Activated naive CD8-positive, alpha-beta T cell treated with anti-CD3 and anti-CD28 coated beads for 36 hours (primary cell): ENCODE results near the gene CYP17A1. TPM values are rescaled to one million over a fixed set of nuclear protein-coding genes. Genes with fewer than 3 reads are reported as not detected.
"Not testable (repeated sequence)": the region's sequence is repeated elsewhere in the genome, so short reads cannot be mapped to it uniquely, and the experiment has no call there.

Source experiments
- DNase-seq: peaks from one replicate; pipeline ENCODE4 v3.0.0; 2021
- H3K27ac Mint-ChIP-seq: one replicate; pipeline ENCODE4 v1.8.0; 2022; ENCODE audit warnings: mild to moderate bottlenecking, moderate library complexity, mixed read lengths
- H3K27me3 Mint-ChIP-seq: one replicate; pipeline ENCODE4 v1.8.0; 2022; ENCODE audit warnings: mild to moderate bottlenecking, mixed read lengths
- H3K36me3 Mint-ChIP-seq: one replicate; pipeline ENCODE4 v1.8.0; 2021; ENCODE audit warnings: mild to moderate bottlenecking, mixed read lengths
- H3K4me1 Mint-ChIP-seq: one replicate; pipeline ENCODE4 v1.8.0; 2021; ENCODE audit warnings: mixed read lengths
- H3K4me3 Mint-ChIP-seq: one replicate; pipeline ENCODE4 v1.8.0; 2022; ENCODE audit warnings: mild to moderate bottlenecking, moderate library complexity, mixed read lengths
- H3K9me3 Mint-ChIP-seq: one replicate; pipeline ENCODE4 v1.8.0; 2022; ENCODE audit warnings: mixed read lengths
- total RNA-seq, 2 experiments: library from RNA; stranded (reverse); gene quantifications; one replicate each; pipeline ENCODE4 v1.2.3, GENCODE V29; 2021

Gene CYP17A1
- total RNA-seq, 2 experiments from 2014 or later, result not detected

- not testable (repeated sequence) for H3K9me3 Mint-ChIP-seq, DNase-seq, H3K36me3 Mint-ChIP-seq, H3K4me1 Mint-ChIP-seq, H3K4me3 Mint-ChIP-seq, H3K27ac Mint-ChIP-seq, H3K27me3 Mint-ChIP-seq
These were observed 17.2 kb downstream of the CYP17A1 start for GRCh38 chr10:102820008-102820407.

- Mint-ChIP-seq H3K27ac (no peak overlapping the region), H3K4me3 (no peak overlapping the region), H3K4me1 (no peaks in the 10 kb centered on the region), H3K9me3 (no peaks in the 10 kb centered on the region), H3K27me3 (no peaks in the 10 kb centered on the region), H3K36me3 (no peaks in the 10 kb centered on the region)
- DNase-seq, result no peak
These were observed 18.2 kb downstream of the CYP17A1 start for GRCh38 chr10:102819054-102819453.

- Mint-ChIP-seq H3K27ac (no peak overlapping the region), H3K9me3 (no peaks in the 10 kb centered on the region), H3K4me3 (no peak overlapping the region), H3K36me3 (peaks cover 4% of the 10 kb centered on the region), H3K27me3 (no peaks in the 10 kb centered on the region), H3K4me1 (peaks cover 7% of the 10 kb centered on the region)
- DNase-seq, result no peak
These were observed 20.0 kb downstream of the CYP17A1 start for GRCh38 chr10:102817175-102817574.

- DNase-seq, result no peak
- Mint-ChIP-seq H3K27me3 (no peaks in the 10 kb centered on the region), H3K4me3 (no peak overlapping the region), H3K4me1 (peaks cover 12% of the 10 kb centered on the region), H3K36me3 (peaks cover 8% of the 10 kb centered on the region), H3K27ac (peak overlapping the region; percentile 54), H3K9me3 (no peaks in the 10 kb centered on the region)
These were observed 21.2 kb downstream of the CYP17A1 start for GRCh38 chr10:102815790-102816549.

- Mint-ChIP-seq H3K9me3 (no peaks in the 10 kb centered on the region), H3K27ac (no peak overlapping the region), H3K4me3 (no peak overlapping the region), H3K27me3 (no peaks in the 10 kb centered on the region), H3K4me1 (peaks cover 12% of the 10 kb centered on the region), H3K36me3 (peaks cover 8% of the 10 kb centered on the region)
- DNase-seq, result no peak
These were observed 22.1 kb downstream of the CYP17A1 start for GRCh38 chr10:102814873-102815661.

GRCh38 chr10:102814453-102814871 is 22.8 kb downstream of the CYP17A1 start:
- Mint-ChIP-seq H3K27ac (no peak overlapping the region), H3K9me3 (no peaks in the 10 kb centered on the region), H3K4me1 (peaks cover 12% of the 10 kb centered on the region), H3K4me3 (no peak overlapping the region), H3K27me3 (no peaks in the 10 kb centered on the region), H3K36me3 (peaks cover 8% of the 10 kb centered on the region)
- no peak for DNase-seq

- Mint-ChIP-seq H3K4me3 (no peak overlapping the region), H3K27ac (no peak overlapping the region), H3K9me3 (no peaks in the 10 kb centered on the region), H3K36me3 (peaks cover 8% of the 10 kb centered on the region), H3K4me1 (peaks cover 12% of the 10 kb centered on the region), H3K27me3 (no peaks in the 10 kb centered on the region)
- no peak for DNase-seq
These were observed 23.3 kb downstream of the CYP17A1 start for GRCh38 chr10:102813734-102814452.

- peak overlapping the region; percentile 66 for H3K27ac Mint-ChIP-seq
These were observed 24.1 kb downstream of the CYP17A1 start for GRCh38 chr10:102813017-102813541.

GRCh38 chr10:102812231-102812876 is 24.9 kb downstream of the CYP17A1 start:
- Mint-ChIP-seq H3K27me3 (no peaks in the 10 kb centered on the region), H3K4me3 (no peak overlapping the region), H3K27ac (peak overlapping the region; percentile 66), H3K36me3 (peaks cover 8% of the 10 kb centered on the region), H3K9me3 (no peaks in the 10 kb centered on the region), H3K4me1 (peaks cover 14% of the 10 kb centered on the region)
- no peak for DNase-seq

More at GRCh38 chr10:102813017-102813541, 24.1 kb downstream of the CYP17A1 start:
- Mint-ChIP-seq H3K27me3 (no peaks in the 10 kb centered on the region), H3K4me1 (peaks cover 14% of the 10 kb centered on the region), H3K4me3 (no peak overlapping the region), H3K9me3 (no peaks in the 10 kb centered on the region), H3K36me3 (peaks cover 8% of the 10 kb centered on the region)
- no peak for DNase-seq

- no peak overlapping the region for H3K4me3 Mint-ChIP-seq
- no peak for DNase-seq
- peaks cover 8% of the 10 kb centered on the region for H3K36me3 Mint-ChIP-seq
- H3K27me3 Mint-ChIP-seq, result no peaks in the 10 kb centered on the region
- no peaks in the 10 kb centered on the region for H3K9me3 Mint-ChIP-seq
- H3K27ac Mint-ChIP-seq, result no peak overlapping the region
- H3K4me1 Mint-ChIP-seq, result peaks cover 14% of the 10 kb centered on the region
These were observed 25.9 kb downstream of the CYP17A1 start for GRCh38 chr10:102811346-102811745.

GRCh38 chr10:102808380-102808779 is 28.8 kb downstream of the CYP17A1 start:
- Mint-ChIP-seq H3K36me3 (peaks cover 16% of the 10 kb centered on the region), H3K4me1 (peaks cover 22% of the 10 kb centered on the region), H3K9me3 (peaks cover 3% of the 10 kb centered on the region), H3K27ac (peak overlapping the region; percentile 67), H3K4me3 (no peak overlapping the region), H3K27me3 (no peaks in the 10 kb centered on the region)
- no peak for DNase-seq

- Mint-ChIP-seq H3K27me3 (no peaks in the 10 kb centered on the region), H3K27ac (peak overlapping the region; percentile 57), H3K9me3 (peaks cover 3% of the 10 kb centered on the region), H3K36me3 (peaks cover 19% of the 10 kb centered on the region), H3K4me1 (peaks cover 36% of the 10 kb centered on the region), H3K4me3 (no peak overlapping the region)
- DNase-seq, result no peak
These were observed 32.7 kb downstream of the CYP17A1 start for GRCh38 chr10:102804382-102805055.

- Mint-ChIP-seq H3K36me3 (peaks cover 19% of the 10 kb centered on the region), H3K4me3 (peak overlapping the region; percentile 8), H3K9me3 (peaks cover 3% of the 10 kb centered on the region), H3K27ac (peak overlapping the region; percentile 89), H3K4me1 (peaks cover 33% of the 10 kb centered on the region), H3K27me3 (no peaks in the 10 kb centered on the region)
- peak; percentile 20 for DNase-seq
These were observed 34.2 kb downstream of the CYP17A1 start for GRCh38 chr10:102802920-102803534.

- H3K36me3 Mint-ChIP-seq, result peaks cover 19% of the 10 kb centered on the region
- no peak overlapping the region for H3K4me3 Mint-ChIP-seq
- H3K4me1 Mint-ChIP-seq, result peaks cover 34% of the 10 kb centered on the region
- H3K27me3 Mint-ChIP-seq, result no peaks in the 10 kb centered on the region
- peaks cover 3% of the 10 kb centered on the region for H3K9me3 Mint-ChIP-seq
- H3K27ac Mint-ChIP-seq, result peak overlapping the region; percentile 89
- no peak for DNase-seq
These were observed 35.2 kb downstream of the CYP17A1 start for GRCh38 chr10:102801978-102802377.
